C4-2B (cell line): ENCODE measurements around the gene LEO1.

Source experiments
- ZFX ChIP-seq: fragments of 450-650 bp; IDR thresholded peaks from 2 replicates; pipeline ENCODE4 v1.6.1; 2017
- TF ChIP-seq, protein P1 (sequence below): fragments of 450-650 bp; conservative IDR thresholded peaks from 2 replicates; pipeline ENCODE4 v1.5.1; 2017; ENCODE audit warnings: mild to moderate bottlenecking

DNA sequence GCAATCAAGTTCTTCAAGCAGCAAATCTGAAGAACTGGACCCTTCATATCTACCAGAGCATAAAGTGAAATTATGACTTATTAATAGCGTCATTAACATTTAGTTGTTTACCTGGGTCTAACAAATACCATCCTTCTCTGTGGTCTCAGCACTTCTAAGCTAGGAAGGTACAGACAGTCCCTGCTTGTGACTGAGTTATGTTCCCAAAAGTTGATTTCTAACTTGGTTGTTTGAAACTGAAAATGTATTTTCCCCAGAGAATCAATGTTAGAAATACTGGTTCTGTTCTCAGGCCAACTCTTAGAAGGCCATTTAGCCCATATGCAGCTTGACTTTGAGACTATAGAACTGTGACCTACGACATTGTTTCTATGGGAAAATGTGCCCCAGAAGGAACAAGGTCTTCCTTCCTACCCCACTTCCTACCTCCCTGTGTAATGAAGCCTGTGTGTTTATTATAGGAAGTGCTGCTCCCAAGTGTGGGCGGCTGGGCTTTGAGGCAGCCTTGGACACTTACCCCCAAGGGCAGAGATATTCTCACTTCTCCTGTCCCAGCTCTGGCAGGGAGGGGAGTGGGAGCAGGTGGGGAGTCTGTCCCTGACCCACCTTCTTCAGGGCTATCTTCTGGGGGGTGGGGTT lies 35.2 kb upstream of the LEO1 start:
- TF ChIP-seq, protein P1, sequence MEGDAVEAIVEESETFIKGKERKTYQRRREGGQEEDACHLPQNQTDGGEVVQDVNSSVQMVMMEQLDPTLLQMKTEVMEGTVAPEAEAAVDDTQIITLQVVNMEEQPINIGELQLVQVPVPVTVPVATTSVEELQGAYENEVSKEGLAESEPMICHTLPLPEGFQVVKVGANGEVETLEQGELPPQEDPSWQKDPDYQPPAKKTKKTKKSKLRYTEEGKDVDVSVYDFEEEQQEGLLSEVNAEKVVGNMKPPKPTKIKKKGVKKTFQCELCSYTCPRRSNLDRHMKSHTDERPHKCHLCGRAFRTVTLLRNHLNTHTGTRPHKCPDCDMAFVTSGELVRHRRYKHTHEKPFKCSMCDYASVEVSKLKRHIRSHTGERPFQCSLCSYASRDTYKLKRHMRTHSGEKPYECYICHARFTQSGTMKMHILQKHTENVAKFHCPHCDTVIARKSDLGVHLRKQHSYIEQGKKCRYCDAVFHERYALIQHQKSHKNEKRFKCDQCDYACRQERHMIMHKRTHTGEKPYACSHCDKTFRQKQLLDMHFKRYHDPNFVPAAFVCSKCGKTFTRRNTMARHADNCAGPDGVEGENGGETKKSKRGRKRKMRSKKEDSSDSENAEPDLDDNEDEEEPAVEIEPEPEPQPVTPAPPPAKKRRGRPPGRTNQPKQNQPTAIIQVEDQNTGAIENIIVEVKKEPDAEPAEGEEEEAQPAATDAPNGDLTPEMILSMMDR: no peak
- no peak for TF ChIP-seq ZFX
